HEK293T (cell line): ENCODE data around the gene ABHD12B.

Source experiments
- BHLHE40 ChIP-seq: fragments of 450-650 bp; IDR thresholded peaks from 2 replicates; pipeline ENCODE4 v1.6.1; 2016; ENCODE audit warnings: mild to moderate bottlenecking, moderate library complexity, borderline replicate concordance
- FOXK2 ChIP-seq: fragments of 450-650 bp; IDR thresholded peaks from 2 replicates; pipeline ENCODE4 v1.6.1; 2016; ENCODE audit warnings: mild to moderate bottlenecking
- HDGF ChIP-seq: fragments of 450-650 bp; IDR thresholded peaks from 2 replicates; pipeline ENCODE4 v1.6.1; 2017; ENCODE audit warnings: antibody characterized with exemption, borderline replicate concordance
- SP1 ChIP-seq: fragments of 450-650 bp; IDR thresholded peaks from 2 replicates; pipeline ENCODE4 v1.6.1; 2017
- TARDBP ChIP-seq: fragments of 450-650 bp; IDR thresholded peaks from 2 replicates; pipeline ENCODE4 v1.6.1; 2016

- no peak for TF ChIP-seq FOXK2
- no peak for TF ChIP-seq TARDBP
- TF ChIP-seq BHLHE40 = no peak
- no peak for TF ChIP-seq HDGF
- TF ChIP-seq SP1 = no peak
These were observed 65.0 kb downstream of the ABHD12B start for GRCh38 chr14:50936882-50937281.
